Measurements from ENCODE around the gene PPRC1. TPM values are rescaled to one million over a fixed set of nuclear protein-coding genes. Genes with fewer than 3 reads are reported as not detected.
A peak's percentile ranks its signal among the peaks of the same experiment; 100 is the strongest.

PPRC1 gene
- total RNA-seq, 2 experiments from 2014 or later = 22.0 to 22.9 TPM

GRCh38 chr10:102117391-102118159, 15.3 kb upstream of the PPRC1 start:
- DNase-seq (peak; percentile 42 to 88 (median 64)), ATAC-seq (ENCODE audit: poor library complexity) (peak; percentile 61)
- POLR2A ChIA-PET = interaction anchor here (0.5 to 1.7 kb wide), 5 partner anchors 13 to 524 kb away, joined by 3 to 4 read pairs (median 3); partner anchors contain the start of genes HPS6 and OGA
- CTCF ChIA-PET = interaction anchor here (1.2 to 1.4 kb wide), 4 partner anchors 15 to 277 kb away, joined by 3 to 6 read pairs (median 4); partner anchors contain the start of gene PPRC1
- H3K4me1 Mint-ChIP-seq (ENCODE audit: low read depth) = peaks cover 77% of the 10 kb centered on the region
- Histone ChIP-seq H3K36me3 (ENCODE audit: insufficient read depth, low read length) (no peaks in the 10 kb centered on the region), H3K4me1 (ENCODE audit: insufficient read depth, low read length) (peaks cover 79% of the 10 kb centered on the region), H3K27ac (ENCODE audit: low read depth in 1 of 2, low read length in 2 of 2) (peak overlapping the region; percentile 88 to 96), H3K27me3 (ENCODE audit: control insufficient read depth in 1 of 2, insufficient read depth in 2 of 2, low read length in 2 of 2) (no peaks in the 10 kb centered on the region), H3K4me3 (ENCODE audit: low read length) (peak overlapping the region; percentile 74), H3K9me3 (ENCODE audit: control insufficient read depth in 1 of 2, insufficient read depth in 1 of 2, low read length in 2 of 2) (no peaks in the 10 kb centered on the region)
- intact Hi-C loops (cut with DNase I, micrococcal nuclease) = loop anchor here (1.0 to 5.0 kb wide), 6 partner anchors 15 to 285 kb away; partner anchors contain the start of genes HPS6 (in 2 of the 2), KCNIP2 (in 1 of the 2) and NOLC1 (in 1 of the 2)
- peak overlapping the region; percentile 89 for H3K27ac Mint-ChIP-seq
- H3K27me3 Mint-ChIP-seq = no peaks in the 10 kb centered on the region
- H3K4me3 Mint-ChIP-seq = peak overlapping the region; percentile 89
- peaks cover 20% of the 10 kb centered on the region for H3K36me3 Mint-ChIP-seq (ENCODE audit: low read depth)
- TF ChIP-seq CTCF (IDR thresholded peaks at IDR 0.05) = no peak
- no peaks in the 10 kb centered on the region for H3K9me3 Mint-ChIP-seq

- Mint-ChIP-seq H3K4me3 (peak overlapping the region; percentile 89), H3K9me3 (no peaks in the 10 kb centered on the region), H3K27ac (peak overlapping the region; percentile 89), H3K36me3 (ENCODE audit: low read depth) (peaks cover 12% of the 10 kb centered on the region), H3K4me1 (ENCODE audit: low read depth) (peaks cover 64% of the 10 kb centered on the region), H3K27me3 (no peaks in the 10 kb centered on the region)
- Histone ChIP-seq H3K4me3 (ENCODE audit: low read length) (peak overlapping the region; percentile 74), H3K36me3 (ENCODE audit: insufficient read depth, low read length) (no peaks in the 10 kb centered on the region), H3K27me3 (ENCODE audit: control insufficient read depth in 1 of 2, insufficient read depth in 2 of 2, low read length in 2 of 2) (no peaks in the 10 kb centered on the region), H3K9me3 (ENCODE audit: control insufficient read depth in 1 of 2, insufficient read depth in 1 of 2, low read length in 2 of 2) (no peaks in the 10 kb centered on the region), H3K4me1 (ENCODE audit: insufficient read depth, low read length) (peaks cover 66% of the 10 kb centered on the region), H3K27ac (ENCODE audit: low read depth in 1 of 2, low read length in 2 of 2) (peak overlapping the region; percentile 88 to 96)
- POLR2A ChIA-PET = interaction anchor here (1.1 to 1.6 kb wide), 4 partner anchors 13 to 332 kb away, joined by 3 to 8 read pairs (median 4); partner anchors contain the start of genes C10orf95, OGA and PPRC1
- DNase-seq (peak in 3 of 14 experiments; percentile 19 to 41 (median 20)), ATAC-seq (ENCODE audit: poor library complexity) (no peak)
- no peak for TF ChIP-seq CTCF (IDR thresholded peaks at IDR 0.05)
- CTCF ChIA-PET = interaction anchor here (1.2 to 1.4 kb wide), 4 partner anchors 14 to 278 kb away, joined by 3 to 6 read pairs (median 4); partner anchors contain the start of gene PPRC1
- intact Hi-C loops (cut with DNase I, micrococcal nuclease) = loop anchor here (2.0 to 5.0 kb wide), 5 partner anchors 33 to 287 kb away; partner anchors contain the start of genes HPS6 (in 2 of the 2), KCNIP2 (in 1 of the 2) and NOLC1 (in 1 of the 2)
Measured at GRCh38 chr10:102118867-102119266, 14.0 kb upstream of the PPRC1 start.

- Mint-ChIP-seq H3K4me1 (ENCODE audit: low read depth) (peaks cover 63% of the 10 kb centered on the region), H3K27me3 (no peaks in the 10 kb centered on the region), H3K4me3 (peak overlapping the region; percentile 89), H3K27ac (peak overlapping the region; percentile 89), H3K36me3 (ENCODE audit: low read depth) (peaks cover 12% of the 10 kb centered on the region), H3K9me3 (no peaks in the 10 kb centered on the region)
- ATAC-seq (ENCODE audit: poor library complexity) (no peak), DNase-seq (peak in 12 of 14 experiments; percentile 27 to 72 (median 38))
- Histone ChIP-seq H3K36me3 (ENCODE audit: insufficient read depth, low read length) (no peaks in the 10 kb centered on the region), H3K4me3 (ENCODE audit: low read length) (peak overlapping the region; percentile 74), H3K27me3 (ENCODE audit: control insufficient read depth in 1 of 2, insufficient read depth in 2 of 2, low read length in 2 of 2) (no peaks in the 10 kb centered on the region), H3K27ac (ENCODE audit: low read depth in 1 of 2, low read length in 2 of 2) (peak overlapping the region; percentile 88 to 96), H3K4me1 (ENCODE audit: insufficient read depth, low read length) (peaks cover 62% of the 10 kb centered on the region), H3K9me3 (ENCODE audit: control insufficient read depth in 1 of 2, insufficient read depth in 1 of 2, low read length in 2 of 2) (no peaks in the 10 kb centered on the region)
- TF ChIP-seq CTCF (IDR thresholded peaks at IDR 0.05) = no peak
- CTCF ChIA-PET = interaction anchor here (1.4 kb wide), 2 partner anchors 13 to 279 kb away, joined by 4 to 6 read pairs; partner anchors contain the start of gene PPRC1
- intact Hi-C loops (cut with DNase I, micrococcal nuclease) = loop anchor here (1.0 to 5.0 kb wide), 6 partner anchors 13 to 287 kb away; partner anchors contain the start of genes HPS6 (in 2 of the 2), KCNIP2 (in 1 of the 2) and NOLC1 (in 1 of the 2)
- POLR2A ChIA-PET = interaction anchor here (1.0 to 1.6 kb wide), 3 partner anchors 13 to 64 kb away, joined by 3 to 8 read pairs (median 3); partner anchors contain the start of gene PPRC1
Measured at GRCh38 chr10:102119417-102120141, 13.3 kb upstream of the PPRC1 start.
